Fibroblast of mammary gland (primary cell): ENCODE measurements around the gene ANKRD13B.

Experiments
- DNase-seq: peaks from one replicate; pipeline ENCODE4 v3.0.0-alpha.2; 2010; ENCODE audit warnings: low read depth
- H3K4me3 ChIP-seq: 2 replicates; pipeline ENCODE4 v1.5.1; 2011; ENCODE audit warnings: low read depth, mild to moderate bottlenecking, low read length, moderate library complexity; ENCODE audit not compliant: control insufficient read depth
- TF ChIP-seq, protein P1 (sequence below): conservative IDR thresholded peaks from 2 replicates; pipeline ENCODE4 v1.5.1; 2011; ENCODE audit warnings: low read depth, low read length, inconsistent platforms; ENCODE audit not compliant: control insufficient read depth, insufficient read depth

The ANKRD13B gene

GRCh38 chr17:29568331-29569244 lies 24.3 kb upstream of the ANKRD13B start, which contains the start of gene TP53I13:
Gene TP53I13, plus strand, starts transcription at chr17:29568701. Its CDS starts 58 bp downstream, at chr17:29568759.
- TF ChIP-seq, protein P1, sequence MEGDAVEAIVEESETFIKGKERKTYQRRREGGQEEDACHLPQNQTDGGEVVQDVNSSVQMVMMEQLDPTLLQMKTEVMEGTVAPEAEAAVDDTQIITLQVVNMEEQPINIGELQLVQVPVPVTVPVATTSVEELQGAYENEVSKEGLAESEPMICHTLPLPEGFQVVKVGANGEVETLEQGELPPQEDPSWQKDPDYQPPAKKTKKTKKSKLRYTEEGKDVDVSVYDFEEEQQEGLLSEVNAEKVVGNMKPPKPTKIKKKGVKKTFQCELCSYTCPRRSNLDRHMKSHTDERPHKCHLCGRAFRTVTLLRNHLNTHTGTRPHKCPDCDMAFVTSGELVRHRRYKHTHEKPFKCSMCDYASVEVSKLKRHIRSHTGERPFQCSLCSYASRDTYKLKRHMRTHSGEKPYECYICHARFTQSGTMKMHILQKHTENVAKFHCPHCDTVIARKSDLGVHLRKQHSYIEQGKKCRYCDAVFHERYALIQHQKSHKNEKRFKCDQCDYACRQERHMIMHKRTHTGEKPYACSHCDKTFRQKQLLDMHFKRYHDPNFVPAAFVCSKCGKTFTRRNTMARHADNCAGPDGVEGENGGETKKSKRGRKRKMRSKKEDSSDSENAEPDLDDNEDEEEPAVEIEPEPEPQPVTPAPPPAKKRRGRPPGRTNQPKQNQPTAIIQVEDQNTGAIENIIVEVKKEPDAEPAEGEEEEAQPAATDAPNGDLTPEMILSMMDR, result no peak
- DNase-seq, result peak; percentile 61
- H3K4me3 ChIP-seq, result peak within 1 kb of the TSS; percentile 68

DNA sequence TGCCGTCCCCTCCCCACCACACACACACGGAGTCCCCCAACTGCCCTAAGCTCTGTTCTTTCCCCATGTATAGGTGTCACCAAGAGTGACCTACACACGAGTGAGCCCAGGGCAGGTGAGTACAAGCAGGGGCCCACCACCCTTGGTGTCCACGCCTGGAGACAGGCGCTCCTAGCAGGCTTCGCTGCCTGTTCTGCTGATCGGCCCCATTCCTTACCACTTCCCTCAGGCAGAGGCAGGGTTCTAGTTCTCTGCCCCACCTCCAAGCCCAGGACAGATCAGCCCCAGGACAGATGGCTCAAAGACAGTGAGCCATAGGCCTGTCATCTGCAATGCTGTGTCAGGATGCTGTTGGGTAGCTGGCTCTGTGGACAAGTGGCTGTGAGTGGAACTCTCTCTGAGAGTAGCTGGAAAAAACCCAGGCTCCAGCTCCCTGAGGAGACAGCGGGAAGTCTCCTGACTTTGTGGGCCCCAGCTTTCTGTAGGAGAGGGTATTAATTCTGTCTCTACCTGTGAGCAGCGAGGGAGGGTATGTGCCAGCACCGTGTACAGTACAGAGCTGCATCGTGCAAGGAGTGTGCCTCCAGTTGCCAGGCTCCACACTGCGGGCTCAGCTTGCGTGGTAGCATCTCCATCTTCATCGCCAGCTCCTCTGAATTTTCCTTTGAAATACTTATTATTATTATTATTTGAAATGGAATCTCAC lies 23.5 kb upstream of the ANKRD13B start:
- peak overlapping the region; percentile 64 for H3K4me3 ChIP-seq
- no peak for DNase-seq
- TF ChIP-seq, protein P1, result no peak

- DNase-seq, result no peak
- TF ChIP-seq, protein P1, result no peak
- H3K4me3 ChIP-seq, result no peak overlapping the region
These were observed 22.4 kb upstream of the ANKRD13B start for GRCh38 chr17:29570521-29570920.

DNA sequence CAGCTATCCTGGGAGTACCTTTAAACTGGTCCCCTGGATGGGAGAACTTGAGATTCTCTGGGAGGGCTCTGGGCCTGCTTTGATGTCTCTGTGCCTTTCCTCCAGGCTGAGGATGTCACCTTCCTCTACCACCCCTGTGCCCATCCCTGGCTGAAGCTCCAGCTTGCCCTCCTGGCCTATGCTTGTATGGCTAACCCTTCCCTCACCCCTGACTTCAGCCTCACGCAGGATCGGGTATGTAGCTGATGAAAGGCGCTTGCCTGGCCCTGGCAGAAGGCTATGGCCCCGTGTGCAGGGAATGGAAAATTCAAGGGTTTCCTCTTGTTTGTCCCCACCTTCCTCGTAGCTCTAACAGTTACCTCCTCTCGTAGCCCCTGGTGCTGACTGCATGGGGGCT lies 21.4 kb upstream of the ANKRD13B start:
- H3K4me3 ChIP-seq, result no peak overlapping the region
- DNase-seq, result no peak
- TF ChIP-seq, protein P1, result no peak

DNA sequence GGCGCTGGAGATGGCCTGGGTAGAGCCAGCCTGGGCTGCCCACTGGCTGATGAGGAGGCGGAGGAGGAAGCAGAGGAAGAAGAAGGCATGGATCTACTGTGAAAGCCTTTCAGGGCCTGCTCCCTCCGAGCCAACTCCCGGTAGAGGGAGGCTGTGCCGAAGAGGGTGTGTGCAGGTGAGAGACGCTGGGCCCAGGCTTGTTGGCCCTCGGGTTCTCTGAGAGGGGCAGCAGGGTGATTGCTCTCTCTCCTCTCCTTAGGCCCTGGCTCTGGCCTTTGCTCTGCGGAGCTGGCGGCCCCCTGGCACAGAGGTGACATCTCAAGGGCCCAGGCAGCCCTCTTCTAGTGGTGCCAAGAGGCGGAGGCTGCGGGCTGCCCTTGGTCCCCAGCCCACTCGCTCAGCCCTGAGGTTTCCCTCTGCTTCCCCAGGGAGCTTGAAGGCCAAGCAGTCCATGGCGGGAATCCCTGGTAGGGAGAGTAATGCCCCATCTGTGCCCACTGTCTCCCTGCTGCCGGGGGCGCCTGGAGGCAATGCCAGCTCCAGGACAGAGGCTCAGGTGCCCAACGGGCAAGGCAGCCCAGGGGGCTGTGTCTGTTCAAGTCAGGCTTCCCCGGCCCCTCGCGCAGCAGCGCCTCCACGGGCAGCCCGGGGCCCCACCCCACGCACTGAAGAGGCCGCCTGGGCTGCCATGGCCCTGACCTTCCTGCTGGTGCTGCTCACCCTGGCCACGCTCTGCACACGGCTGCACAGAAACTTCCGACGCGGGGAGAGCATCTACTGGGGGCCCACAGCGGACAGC lies 20.9 kb upstream of the ANKRD13B start:
- TF ChIP-seq, protein P1, result no peak
- no peak for DNase-seq
- H3K4me3 ChIP-seq, result no peak overlapping the region
